GM12878 (cell line): Measurements from ENCODE around the gene FMNL2. TPM values are rescaled to one million over a fixed set of nuclear protein-coding genes. Genes with fewer than 3 reads are reported as not detected.

ENCODE experiments used
- ATAC-seq: fragments of 200-7000 bp; cut with Tn5 transposase; 3 replicates; pipeline ENCODE4 v1.9.1; 2020; ENCODE audit warnings: mild to moderate bottlenecking, moderate library complexity
- BruUV-seq: library from RNA; stranded (reverse); fragments of 400-500 nt; replicated peaks from 2 replicates; lab custom pipeline; 2021; lab: Mats Ljungman, UMichigan
- CTCF ChIA-PET: fragments of 300-600 bp; sonication (Branson Sonifier 250); formaldehyde crosslinking; extraction: SDS; loops from one replicate; lab custom pipeline; 2021; ENCODE audit warnings: inconsistent platforms; lab: Yijun Ruan, JAX
- POLR2A ChIA-PET: fragments of 350-600 bp; formaldehyde crosslinking; extraction: SDS; loops from one replicate; lab custom pipeline; 2021; ENCODE audit warnings: inconsistent platforms; lab: Charles Lee
- RAD21 ChIA-PET: fragments of 300-600 bp; sonication (Branson Sonifier 250); formaldehyde crosslinking; loops from one replicate; lab custom pipeline; 2023; ENCODE audit warnings: antibody characterized with exemption; ENCODE audit not compliant: unreplicated experiment; lab: Charles Lee
- SMC1A ChIA-PET: fragments of 300-600 bp; sonication (Branson Sonifier 250); formaldehyde crosslinking; loops from one replicate; lab custom pipeline; 2023; ENCODE audit not compliant: unreplicated experiment, uncharacterized antibody; lab: Charles Lee
- DNase-seq: peaks from one replicate; pipeline ENCODE4 v3.0.0-alpha.2; 2011; ENCODE audit warnings: low read depth, low spot score
- FAIRE-seq: peaks from 3 replicates; lab custom pipeline; 2011; peaks lifted over from hg19 to GRCh38; lab: Jason Lieb, UNC
- H2AFZ ChIP-seq: 2 replicates; pipeline ENCODE4 v1.6.0; 2011; ENCODE audit warnings: low read depth, low read length, control low read depth; ENCODE audit not compliant: control insufficient read depth
- H3K27ac ChIP-seq: 2 replicates; pipeline ENCODE4 v1.5.1; 2011; ENCODE audit warnings: control low read depth; ENCODE audit not compliant: control insufficient read depth, insufficient read depth
- H3K27me3 ChIP-seq, 2 experiments: replicated peaks in 1 of 2; 2 replicates each; pipeline versions ENCODE4 v1.6.0 to v1.6.1; 2011; ENCODE audit warnings: low read length in 1 of 2; ENCODE audit not compliant: control insufficient read depth in 2 of 2, insufficient read depth in 2 of 2
- H3K36me3 ChIP-seq, 2 experiments: 2 replicates each; pipeline ENCODE4 v1.5.1; 2011; ENCODE audit warnings: low read length in 1 of 2; ENCODE audit not compliant: control insufficient read depth in 2 of 2, insufficient read depth in 2 of 2
- H3K4me1 ChIP-seq: 2 replicates; pipeline ENCODE4 v1.6.1; 2011; ENCODE audit warnings: mild to moderate bottlenecking, low read length, moderate library complexity, mixed read lengths; ENCODE audit not compliant: control insufficient read depth, insufficient read depth
- H3K4me2 ChIP-seq: 2 replicates; pipeline ENCODE4 v1.6.0; 2011; ENCODE audit warnings: control low read depth; ENCODE audit not compliant: control insufficient read depth, insufficient read depth
- H3K4me3 ChIP-seq: fragments of 200-600 bp; sonication (generic); 2 replicates; pipeline ENCODE4 v1.5.1; 2016
- H3K79me2 ChIP-seq: 2 replicates; pipeline ENCODE4 v1.6.0; 2011; ENCODE audit warnings: low read length; ENCODE audit not compliant: control insufficient read depth, insufficient read depth
- H3K9ac ChIP-seq: 2 replicates; pipeline ENCODE4 v1.8.0; 2011; ENCODE audit warnings: low read length, control low read depth, mixed read lengths; ENCODE audit not compliant: control insufficient read depth, insufficient read depth
- H3K9me3 ChIP-seq: replicated peaks from 3 replicates; pipeline ENCODE4 v1.5.1; 2011; ENCODE audit warnings: mild to moderate bottlenecking, low read length; ENCODE audit not compliant: control insufficient read depth, insufficient read depth
- H4K20me1 ChIP-seq: 2 replicates; pipeline ENCODE4 v1.6.0; 2011; ENCODE audit not compliant: control insufficient read depth, insufficient read depth
- ATF3 ChIP-seq: IDR thresholded peaks from 2 replicates; pipeline ENCODE4 v1.6.1; 2011; ENCODE audit warnings: low read depth, mild to moderate bottlenecking, low read length, moderate library complexity, borderline replicate concordance; ENCODE audit errors: extremely low read depth
- ELK1 ChIP-seq: IDR thresholded peaks from 2 replicates; pipeline ENCODE4 v1.6.1; 2012; ENCODE audit warnings: low read depth, low read length, improper control_type of control experiment
- FOXK2 ChIP-seq: fragments of 450-650 bp; IDR thresholded peaks from 2 replicates; pipeline ENCODE4 v1.6.1; 2017; ENCODE audit warnings: mild to moderate bottlenecking, moderate library complexity
- HDAC2 ChIP-seq: fragments of 200-600 bp; sonication (generic); IDR thresholded peaks from 2 replicates; pipeline ENCODE4 v1.6.1; 2017
- MAX ChIP-seq: IDR thresholded peaks from 2 replicates; pipeline ENCODE4 v1.6.1; 2012; ENCODE audit warnings: low read depth, low read length, improper control_type of control experiment
- MLLT1 ChIP-seq: fragments of 450-650 bp; IDR thresholded peaks from 2 replicates; pipeline ENCODE4 v1.6.1; 2016; ENCODE audit warnings: mild to moderate bottlenecking
- NR2C1 ChIP-seq: fragments of 450-650 bp; IDR thresholded peaks from 2 replicates; pipeline ENCODE4 v1.6.1; 2017; ENCODE audit warnings: antibody characterized with exemption, mild to moderate bottlenecking, moderate library complexity
- PAX5 ChIP-seq: IDR thresholded peaks from 2 replicates; pipeline ENCODE4 v1.6.1; 2011; ENCODE audit warnings: low read depth, low read length, borderline replicate concordance
- WGBS: methylation state at CpG from one replicate; pipeline ENCODE4 v1.1.6; 2016; ENCODE audit warnings: low lambda C conversion rate; ENCODE audit not compliant: insufficient replicate concordance, insufficient coverage; ENCODE audit errors: missing lambda C conversion rate; 5-methylcytosine and 5-hydroxymethylcytosine counted together
- in situ Hi-C: fragments of 300-500 bp; cut with MboI; formaldehyde crosslinking; loops from 9 replicates; pipeline ENCODE4 v1.14.3; 2018; ENCODE audit warnings: mixed read lengths
- intact Hi-C: fragments of 100-400 bp; cut with micrococcal nuclease; formaldehyde crosslinking; loops from one replicate; pipeline ENCODE4 v1.14.2; 2022; ENCODE audit not compliant: unreplicated experiment
- polyA plus RNA-seq, 11 experiments: library from polyadenylated mRNA; depleted of rRNA in 4 of 11; unstranded in 6 of 11; stranded (reverse) in 5 of 11; fragments of >200 nt; fragmentation: Nextera tagmentation in 4 of 11; fragmentation: Illumina TruSeq in 1 of 11; extraction: Ambion mirVana in 4 of 11; extraction: Trizol in 1 of 11; gene quantifications; 1 replicate in 1 of 11; 2 replicates in 10 of 11; pipeline versions ENCODE4 v1.2.1 to v1.2.3, GENCODE V29; 2011 to 2016; ENCODE audit warnings: inconsistent platforms in 2 of 11, missing spikeins in 2 of 11, low read depth in 1 of 11
- total RNA-seq, 4 experiments: library from RNA; depleted of rRNA in 3 of 4; stranded (reverse); fragments of >200 nt in 3 of 4; fragmentation: Illumina TruSeq in 1 of 4; extraction: Trizol in 1 of 4; gene quantifications; 2 replicates each; pipeline versions ENCODE4 v1.2.1 to v1.2.3, GENCODE V29; 2013 to 2021

The FMNL2 gene
- total and polyA plus RNA-seq, 10 of the 15 experiments (the other 5 are each of a cell fraction or from before 2014, with no cell fraction given) = 0.13 to 9.9 (median 0.35) TPM

GRCh38 chr2:152607793-152608300 is 272.9 kb downstream of the FMNL2 start:
- Histone ChIP-seq H3K4me3 (no peak overlapping the region), H3K4me2 (no peak overlapping the region), H2AFZ (no peak overlapping the region), H4K20me1 (no peaks in the 10 kb centered on the region), H3K27me3 (no peaks in the 10 kb centered on the region), H3K27ac (no peak overlapping the region), H3K9me3 (no peaks in the 10 kb centered on the region), H3K79me2 (no peaks in the 10 kb centered on the region), H3K9ac (no peak overlapping the region), H3K4me1 (peaks cover 14% of the 10 kb centered on the region), H3K36me3 (no peaks in the 10 kb centered on the region)
- RAD21 ChIA-PET = no interaction called here
- SMC1A ChIA-PET = interaction anchor here (0.6 to 0.8 kb wide), 2 partner anchors 34 to 46 kb away, joined by 3 to 4 read pairs; no protein-coding TSS in a partner anchor
- POLR2A ChIA-PET = interaction anchor here (0.6 kb wide), 2 partner anchors 33 to 52 kb away, joined by 3 to 8 read pairs; no protein-coding TSS in a partner anchor
- no peak for DNase-seq
- in situ Hi-C loops = no loop called here
- no peak for FAIRE-seq
- peak; percentile 30; the same call in 1 of the 2 replicates for TF ChIP-seq PAX5
- no peak for TF ChIP-seq MAX
- CTCF ChIA-PET = no interaction called here
- 83% methylated on average over 7 of the region's 7 CpGs for WGBS
- ATAC-seq = no peak
- BruUV-seq = no TSS peak
- intact Hi-C loops = no loop called here

GRCh38 chr2:152609154-152609553 is 274.2 kb downstream of the FMNL2 start:
- Histone ChIP-seq H3K79me2 (no peaks in the 10 kb centered on the region), H3K9me3 (no peaks in the 10 kb centered on the region), H3K4me2 (no peak overlapping the region), H3K9ac (no peak overlapping the region), H4K20me1 (no peaks in the 10 kb centered on the region), H3K27me3 (no peaks in the 10 kb centered on the region), H3K4me3 (no peak overlapping the region), H3K4me1 (peaks cover 20% of the 10 kb centered on the region), H2AFZ (no peak overlapping the region), H3K36me3 (no peaks in the 10 kb centered on the region), H3K27ac (no peak overlapping the region)
- DNase-seq (no peak), ATAC-seq (no peak), FAIRE-seq (no peak)
- RAD21 ChIA-PET = no interaction called here
- SMC1A ChIA-PET = no interaction called here
- intact Hi-C loops (no loop called here), in situ Hi-C loops (no loop called here)
- no peak for TF ChIP-seq ELK1
- TF ChIP-seq MLLT1 = no peak
- no peak for TF ChIP-seq HDAC2
- TF ChIP-seq NR2C1 = no peak
- no peak for TF ChIP-seq FOXK2
- TF ChIP-seq ATF3 = no peak
- no peak for TF ChIP-seq MAX
- CTCF ChIA-PET = no interaction called here
- BruUV-seq = no TSS peak
- 89% methylated on average over 2 of the region's 2 CpGs for WGBS
- POLR2A ChIA-PET = no interaction called here
